ENCODE results near the gene SLX9.

SLX9 gene

DNA sequence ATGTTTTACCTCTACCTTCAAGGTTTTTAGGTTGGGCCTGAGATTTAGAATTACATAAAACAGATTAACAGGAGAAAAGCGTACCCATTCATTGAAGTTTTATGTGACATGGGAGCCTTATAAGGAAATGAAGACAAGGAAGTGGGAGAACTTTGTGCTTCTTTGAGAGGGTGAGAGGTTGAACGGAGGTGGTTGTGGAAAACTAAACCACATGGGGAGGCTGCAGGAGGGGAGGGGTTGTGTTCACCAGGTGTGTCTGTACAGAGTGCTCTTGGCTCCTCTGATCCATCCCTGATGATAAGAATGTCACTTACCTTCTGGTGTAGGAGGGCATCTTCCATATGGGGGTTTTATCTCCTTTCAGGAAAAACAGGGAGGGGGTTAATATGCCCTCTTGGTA lies 2.7 kb downstream of the SLX9 start:
- H3K36me3 ChIP-seq (ENCODE audit: insufficient read depth, insufficient read length, low read length), result peaks cover 78% of the 10 kb centered on the region
- no peaks in the 10 kb centered on the region for H3K9me3 ChIP-seq (ENCODE audit: insufficient read depth, low read length)
- TF ChIP-seq ZNF274 (IDR thresholded peaks at IDR 0.05; ENCODE audit: low read depth, low read length), result no peak
- no peak for TF ChIP-seq SUZ12 (IDR thresholded peaks at IDR 0.05; ENCODE audit: extremely low read depth, insufficient read depth, insufficient read length)
- no peak for TF ChIP-seq YY1 (IDR thresholded peaks at IDR 0.05; ENCODE audit: insufficient read depth, insufficient read length)
- no peak overlapping the region for H3K4me3 ChIP-seq (ENCODE audit: insufficient read length, low read depth)
- no peaks in the 10 kb centered on the region for H3K27me3 ChIP-seq (ENCODE audit: insufficient read depth, insufficient read length)
- H3K9ac ChIP-seq (ENCODE audit: insufficient read length, low read depth), result no peak overlapping the region
- H3K4me1 ChIP-seq (ENCODE audit: insufficient read depth, insufficient read length), result peaks cover 8% of the 10 kb centered on the region
- no peak for DNase-seq (ENCODE audit: low read depth, low spot score)

DNA sequence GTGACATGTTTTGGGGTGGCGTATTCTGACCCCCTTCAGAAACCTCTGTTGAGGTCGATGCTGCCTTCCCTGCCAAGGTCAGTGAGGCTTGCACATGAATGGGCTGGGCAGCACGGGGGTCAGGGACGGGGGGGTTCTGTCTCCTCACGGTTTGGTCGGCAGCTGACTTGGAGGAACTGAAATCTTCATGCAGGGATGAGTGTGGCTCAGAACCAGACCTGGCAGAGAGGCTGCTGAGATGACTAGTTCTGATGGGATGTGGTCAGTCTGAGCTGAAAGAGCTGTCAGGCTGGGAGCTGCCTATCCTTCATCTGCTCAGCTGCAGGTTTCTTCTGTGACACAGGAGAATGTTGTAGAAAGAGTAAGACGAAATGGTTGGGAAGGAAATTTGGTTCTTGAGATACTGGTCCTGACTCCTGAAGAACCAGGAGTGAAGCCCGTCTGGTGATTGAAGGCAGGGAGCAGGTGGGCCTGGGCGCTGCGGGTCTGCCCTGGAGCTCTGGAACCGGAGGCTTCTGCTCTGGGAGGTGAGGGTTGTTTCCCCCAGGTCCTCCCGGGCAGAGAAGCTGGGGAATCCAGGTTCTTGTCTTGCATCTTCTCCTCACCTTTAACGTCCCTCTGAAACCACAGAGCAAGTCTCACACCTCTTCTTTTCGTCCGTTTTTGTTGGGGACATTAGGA lies 3.3 kb downstream of the SLX9 start:
- no peak for TF ChIP-seq ZNF274 (IDR thresholded peaks at IDR 0.05; ENCODE audit: low read depth, low read length)
- TF ChIP-seq YY1 (IDR thresholded peaks at IDR 0.05; ENCODE audit: insufficient read depth, insufficient read length), result no peak
- no peak for TF ChIP-seq SUZ12 (IDR thresholded peaks at IDR 0.05; ENCODE audit: extremely low read depth, insufficient read depth, insufficient read length)
- Histone ChIP-seq H3K36me3 (ENCODE audit: insufficient read depth, insufficient read length, low read length) (peaks cover 80% of the 10 kb centered on the region), H3K4me1 (ENCODE audit: insufficient read depth, insufficient read length) (peaks cover 8% of the 10 kb centered on the region)

DNA sequence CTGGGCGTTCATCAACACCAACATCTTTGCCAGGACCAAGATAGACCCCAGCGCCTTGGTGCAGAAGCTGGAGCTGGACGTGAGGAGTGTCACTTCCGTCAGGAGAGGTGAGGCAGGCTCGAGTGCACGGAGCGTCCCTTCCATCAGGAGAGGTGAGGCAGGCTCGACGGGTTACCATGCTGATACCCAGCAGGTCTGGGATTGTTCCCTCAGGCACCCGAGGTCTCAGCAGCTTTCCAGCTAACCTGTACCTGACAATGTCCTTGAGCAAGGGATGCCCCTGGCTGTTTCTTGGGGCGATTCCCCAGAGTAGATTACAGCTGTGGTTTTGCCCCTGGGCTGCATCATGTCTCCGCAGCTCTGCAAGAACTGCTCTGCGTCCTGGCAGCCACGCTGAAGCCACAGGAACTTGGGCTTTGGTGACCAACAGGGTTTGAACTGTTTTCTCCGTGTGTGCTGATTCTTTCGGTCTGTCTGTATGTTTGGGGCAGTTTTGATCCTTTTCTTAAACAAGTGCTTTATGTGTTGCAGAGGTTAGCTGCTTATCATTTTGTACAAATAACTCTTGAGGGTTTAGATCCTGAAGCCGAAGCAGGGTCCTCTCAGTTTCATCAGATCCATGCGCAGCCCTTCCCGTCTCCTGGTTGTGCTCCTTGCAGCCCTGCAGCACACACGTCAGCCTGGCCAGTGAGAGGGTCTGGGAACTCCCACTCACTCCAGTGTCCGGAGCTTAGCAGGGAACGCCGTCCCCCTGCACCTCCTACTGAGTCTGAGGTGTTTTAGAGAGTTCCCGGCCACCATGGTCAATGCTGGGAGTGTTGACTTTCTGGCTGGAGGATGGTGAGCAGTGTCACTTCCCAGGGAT lies 4.1 kb downstream of the SLX9 start:
- Histone ChIP-seq H3K4me3 (ENCODE audit: insufficient read length, low read depth) (no peak overlapping the region), H3K9ac (ENCODE audit: insufficient read length, low read depth) (no peak overlapping the region), H3K36me3 (ENCODE audit: insufficient read depth, insufficient read length, low read length) (peaks cover 79% of the 10 kb centered on the region), H3K27me3 (ENCODE audit: insufficient read depth, insufficient read length) (no peaks in the 10 kb centered on the region), H3K4me1 (ENCODE audit: insufficient read depth, insufficient read length) (peaks cover 8% of the 10 kb centered on the region), H3K9me3 (ENCODE audit: insufficient read depth, low read length) (no peaks in the 10 kb centered on the region)
- no peak for TF ChIP-seq YY1 (IDR thresholded peaks at IDR 0.05; ENCODE audit: insufficient read depth, insufficient read length)
- no peak for TF ChIP-seq SUZ12 (IDR thresholded peaks at IDR 0.05; ENCODE audit: extremely low read depth, insufficient read depth, insufficient read length)
- no peak for TF ChIP-seq ZNF274 (IDR thresholded peaks at IDR 0.05; ENCODE audit: low read depth, low read length)
- no peak for DNase-seq (ENCODE audit: low read depth, low spot score)

More for the DNA sequence above, 3.3 kb downstream of the SLX9 start:
- Histone ChIP-seq H3K27me3 (ENCODE audit: insufficient read depth, insufficient read length) (no peaks in the 10 kb centered on the region), H3K4me3 (ENCODE audit: insufficient read length, low read depth) (no peak overlapping the region), H3K9me3 (ENCODE audit: insufficient read depth, low read length) (no peaks in the 10 kb centered on the region), H3K9ac (ENCODE audit: insufficient read length, low read depth) (no peak overlapping the region)
- no peak for DNase-seq (ENCODE audit: low read depth, low spot score)

DNA sequence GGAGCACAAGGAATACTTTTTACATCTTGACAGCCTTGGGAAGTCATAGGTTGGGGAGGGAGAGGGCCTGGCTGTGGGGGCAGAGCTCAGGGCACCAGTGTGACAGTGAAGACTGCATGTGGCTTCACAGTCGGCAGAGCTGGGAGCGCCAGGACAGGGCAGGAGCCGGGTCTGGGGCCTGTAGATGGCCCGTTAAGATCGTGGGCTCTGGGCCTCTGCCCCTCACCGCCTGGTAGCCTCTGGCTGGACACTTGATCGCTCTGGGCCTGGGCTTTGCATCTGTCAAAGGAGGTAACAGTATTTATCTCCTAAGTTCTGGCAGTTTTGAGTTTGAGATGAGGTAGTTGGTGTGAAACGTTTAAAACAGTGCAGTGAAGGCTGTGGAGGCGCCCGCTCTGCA lies 4.8 kb downstream of the SLX9 start:
- H3K9ac ChIP-seq (ENCODE audit: insufficient read length, low read depth), result no peak overlapping the region
- no peak for DNase-seq (ENCODE audit: low read depth, low spot score)
- H3K4me1 ChIP-seq (ENCODE audit: insufficient read depth, insufficient read length), result peaks cover 12% of the 10 kb centered on the region
- peaks cover 85% of the 10 kb centered on the region for H3K36me3 ChIP-seq (ENCODE audit: insufficient read depth, insufficient read length, low read length)
- H3K27me3 ChIP-seq (ENCODE audit: insufficient read depth, insufficient read length), result no peaks in the 10 kb centered on the region
- no peaks in the 10 kb centered on the region for H3K9me3 ChIP-seq (ENCODE audit: insufficient read depth, low read length)
- H3K4me3 ChIP-seq (ENCODE audit: insufficient read length, low read depth), result no peak overlapping the region
- TF ChIP-seq YY1 (IDR thresholded peaks at IDR 0.05; ENCODE audit: insufficient read depth, insufficient read length), result no peak
- TF ChIP-seq SUZ12 (IDR thresholded peaks at IDR 0.05; ENCODE audit: extremely low read depth, insufficient read depth, insufficient read length), result no peak
- no peak for TF ChIP-seq ZNF274 (IDR thresholded peaks at IDR 0.05; ENCODE audit: low read depth, low read length)

DNA sequence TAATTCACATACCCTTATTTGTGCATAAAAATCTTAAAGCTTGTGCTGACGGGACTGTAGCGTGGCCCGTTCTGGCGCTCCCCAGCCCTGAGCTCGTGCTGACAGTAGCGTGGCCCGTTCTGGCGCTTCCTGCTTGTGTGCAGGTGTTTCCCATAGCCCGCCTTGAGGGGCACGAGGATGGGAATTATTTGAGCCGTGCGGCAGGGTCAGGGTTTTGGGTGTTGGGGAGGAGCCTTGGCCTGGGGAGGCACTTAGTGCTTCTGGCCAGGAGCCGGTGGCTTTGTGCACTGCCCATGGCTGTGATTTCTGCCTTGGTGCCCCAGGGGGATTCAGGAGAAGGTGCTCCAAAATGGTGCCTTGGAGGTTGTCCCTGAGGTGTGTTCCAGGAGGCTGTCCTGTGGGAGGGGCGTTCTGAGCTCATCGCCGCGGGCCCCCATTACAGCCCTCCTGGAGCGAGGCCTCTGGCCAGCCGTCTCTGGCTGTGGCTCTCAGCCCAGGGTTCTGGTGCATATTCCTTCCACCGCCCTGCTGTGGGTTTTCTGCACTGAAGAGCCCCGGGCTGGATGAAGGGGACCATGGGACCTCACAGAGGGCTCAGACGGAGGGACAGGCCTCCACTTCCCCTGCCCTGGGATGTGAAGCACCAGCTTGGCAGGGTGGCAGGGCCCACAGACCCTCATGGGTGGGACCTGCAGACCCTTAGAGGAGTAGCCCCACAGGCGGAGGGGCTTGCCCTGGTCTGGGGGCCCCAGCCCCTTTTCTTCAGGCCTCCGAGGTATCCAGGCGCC lies 6.6 kb downstream of the SLX9 start:
- H3K9me3 ChIP-seq (ENCODE audit: insufficient read depth, low read length), result no peaks in the 10 kb centered on the region
- no peaks in the 10 kb centered on the region for H3K27me3 ChIP-seq (ENCODE audit: insufficient read depth, insufficient read length)
- no peak overlapping the region for H3K9ac ChIP-seq (ENCODE audit: insufficient read length, low read depth)
- no peak for DNase-seq (ENCODE audit: low read depth, low spot score)
- peaks cover 18% of the 10 kb centered on the region for H3K4me1 ChIP-seq (ENCODE audit: insufficient read depth, insufficient read length)
- H3K36me3 ChIP-seq (ENCODE audit: insufficient read depth, insufficient read length, low read length), result peaks cover 96% of the 10 kb centered on the region
- H3K4me3 ChIP-seq (ENCODE audit: insufficient read length, low read depth), result no peak overlapping the region
- TF ChIP-seq YY1 (IDR thresholded peaks at IDR 0.05; ENCODE audit: insufficient read depth, insufficient read length) (no peak), SUZ12 (IDR thresholded peaks at IDR 0.05; ENCODE audit: extremely low read depth, insufficient read depth, insufficient read length) (no peak), ZNF274 (IDR thresholded peaks at IDR 0.05; ENCODE audit: low read depth, low read length) (no peak)

DNA sequence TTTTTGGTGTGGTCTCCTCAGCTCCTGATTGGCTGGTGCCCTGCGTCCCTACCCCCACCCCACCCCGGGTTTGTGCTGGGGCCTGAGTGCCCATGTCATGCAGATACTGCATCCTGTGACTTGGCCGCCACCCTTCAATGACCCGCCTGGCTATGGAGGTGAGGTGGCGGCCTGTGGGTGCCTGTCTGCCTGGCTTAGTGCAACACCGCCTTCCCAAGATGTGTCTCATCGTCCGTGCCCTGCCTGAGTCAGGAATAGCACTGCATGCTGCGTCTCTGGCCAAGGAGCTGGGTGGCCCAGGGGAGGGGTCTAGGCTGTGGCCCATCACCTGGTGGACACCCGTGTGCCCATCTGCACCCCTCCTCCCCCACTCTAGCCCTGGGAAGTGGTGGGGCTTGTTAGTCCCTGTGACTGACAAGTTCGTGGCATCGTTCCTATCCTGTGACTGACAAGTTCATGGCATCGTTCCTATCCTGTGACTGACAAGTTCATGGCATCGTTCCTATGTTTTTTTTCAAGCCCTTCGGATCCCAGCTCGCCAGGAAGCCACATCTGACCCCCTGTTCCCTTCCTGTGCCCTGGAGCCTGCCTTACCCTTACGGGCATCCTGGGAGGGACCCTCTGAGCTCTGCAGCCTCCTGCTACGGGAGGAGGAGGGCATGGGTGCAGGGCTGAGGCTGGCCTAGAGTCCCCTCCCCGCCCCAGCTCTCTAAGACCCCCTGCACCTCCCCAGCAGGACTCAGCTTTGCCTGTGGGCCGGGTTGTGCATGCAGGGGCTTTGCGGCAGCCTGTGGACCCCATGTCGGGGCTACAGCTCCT lies 7.5 kb downstream of the SLX9 start:
- Histone ChIP-seq H3K4me1 (ENCODE audit: insufficient read depth, insufficient read length) (peaks cover 18% of the 10 kb centered on the region), H3K36me3 (ENCODE audit: insufficient read depth, insufficient read length, low read length) (peaks cover 95% of the 10 kb centered on the region), H3K9ac (ENCODE audit: insufficient read length, low read depth) (no peak overlapping the region), H3K4me3 (ENCODE audit: insufficient read length, low read depth) (no peak overlapping the region), H3K27me3 (ENCODE audit: insufficient read depth, insufficient read length) (no peaks in the 10 kb centered on the region), H3K9me3 (ENCODE audit: insufficient read depth, low read length) (no peaks in the 10 kb centered on the region)
- TF ChIP-seq SUZ12 (IDR thresholded peaks at IDR 0.05; ENCODE audit: extremely low read depth, insufficient read depth, insufficient read length) (no peak), YY1 (IDR thresholded peaks at IDR 0.05; ENCODE audit: insufficient read depth, insufficient read length) (no peak), ZNF274 (IDR thresholded peaks at IDR 0.05; ENCODE audit: low read depth, low read length) (no peak)
- no peak for DNase-seq (ENCODE audit: low read depth, low spot score)

Data from NT2/D1 (cell line).